Ammon's horn (tissue), 1 donor: ENCODE data around the gene IQGAP1.
A peak's percentile ranks its signal among the peaks of the same experiment; 100 is the strongest.

Source experiments
- DNase-seq: peaks from one replicate; pipeline ENCODE4 v3.0.0-alpha.2; 2016; ENCODE audit warnings: low spot score

IQGAP1 gene

GRCh38 chr15:90442423-90442822, 54.4 kb downstream of the IQGAP1 start:
- no peak for DNase-seq

DNA sequence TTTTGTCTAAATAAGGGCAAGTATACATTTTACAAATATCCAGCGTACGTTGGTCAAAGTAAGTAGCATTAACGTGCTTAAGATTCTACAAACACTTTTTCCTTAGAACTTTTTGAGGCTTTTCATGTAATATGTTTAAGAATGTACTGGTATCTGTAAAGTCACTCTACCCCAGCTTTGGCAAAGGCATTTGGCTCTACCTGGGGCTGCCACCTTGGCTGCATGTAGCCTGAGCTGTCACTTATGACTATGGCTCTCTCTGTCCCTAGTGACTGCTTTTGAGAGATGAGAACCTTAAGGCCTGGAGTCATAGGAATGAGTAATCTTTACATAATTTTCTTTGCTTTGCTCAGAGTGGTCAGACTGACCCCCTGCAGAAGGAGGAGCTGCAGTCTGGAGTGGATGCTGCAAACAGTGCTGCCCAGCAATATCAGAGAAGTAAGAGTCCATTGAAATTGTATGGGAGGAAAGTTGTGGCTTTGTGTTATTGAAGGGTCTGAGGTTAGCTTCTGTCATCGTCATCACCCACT, 61.2 kb downstream of the IQGAP1 start:
- no peak for DNase-seq

DNA sequence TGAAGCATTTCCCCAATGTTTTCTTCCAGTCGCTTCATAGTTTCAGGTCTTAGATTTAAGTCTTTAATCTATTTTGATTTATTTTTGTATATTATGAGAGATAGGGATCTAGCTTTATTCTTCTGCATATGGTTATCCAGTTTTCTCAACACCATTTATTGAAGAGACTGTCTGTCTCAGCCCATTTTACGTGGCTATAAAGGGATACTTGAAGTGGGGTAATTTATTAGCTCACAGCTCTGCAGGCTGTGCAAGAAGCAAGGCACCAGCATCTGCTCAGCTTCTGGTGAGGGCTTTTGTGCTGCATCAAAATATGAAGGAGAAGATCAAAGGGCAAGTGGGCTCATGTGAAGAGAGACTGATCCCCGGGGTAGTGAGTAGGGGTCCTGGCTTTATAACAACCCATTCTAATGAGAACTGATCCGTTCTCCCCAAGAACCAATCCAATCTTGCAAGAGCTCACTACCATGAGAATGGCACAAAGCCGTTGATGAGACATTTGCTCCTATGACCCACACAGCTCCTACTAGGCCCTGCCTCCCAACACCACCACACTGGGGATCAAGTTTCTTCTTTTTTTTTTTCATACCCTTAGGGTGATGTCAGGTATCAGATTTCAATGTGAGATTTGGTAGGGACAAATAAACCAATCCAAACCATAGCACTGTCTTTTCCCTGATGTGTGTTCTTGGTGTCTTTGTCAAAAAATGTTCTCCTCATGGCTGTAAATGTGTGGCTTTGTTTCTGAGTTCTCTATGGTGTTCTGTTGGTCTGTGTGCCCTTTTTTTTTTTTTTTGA, 63.2 kb downstream of the IQGAP1 start:
- no peak for DNase-seq

GRCh38 chr15:90456236-90456635, 68.2 kb downstream of the IQGAP1 start:
- no peak for DNase-seq

DNA sequence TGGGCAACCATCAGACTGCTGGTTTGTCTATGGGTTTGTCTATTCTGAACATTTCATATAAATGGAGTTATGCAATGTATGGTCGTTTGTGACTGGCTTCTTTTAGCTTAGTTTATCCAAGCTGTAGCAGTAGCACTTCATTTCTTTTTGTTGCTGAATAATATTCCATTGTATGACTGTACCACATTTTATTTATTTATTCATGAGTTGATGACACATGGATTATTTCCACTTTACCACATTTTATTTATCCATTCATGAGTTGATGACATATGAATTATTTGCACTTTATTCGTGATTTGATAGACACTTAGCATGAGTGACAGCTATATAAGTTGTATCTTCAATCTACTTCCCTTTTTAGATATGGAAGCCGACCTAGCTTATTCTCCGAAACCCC, 70.0 kb downstream of the IQGAP1 start:
- DNase-seq = no peak

GRCh38 chr15:90459368-90459767, 71.3 kb downstream of the IQGAP1 start:
- DNase-seq = no peak

DNA sequence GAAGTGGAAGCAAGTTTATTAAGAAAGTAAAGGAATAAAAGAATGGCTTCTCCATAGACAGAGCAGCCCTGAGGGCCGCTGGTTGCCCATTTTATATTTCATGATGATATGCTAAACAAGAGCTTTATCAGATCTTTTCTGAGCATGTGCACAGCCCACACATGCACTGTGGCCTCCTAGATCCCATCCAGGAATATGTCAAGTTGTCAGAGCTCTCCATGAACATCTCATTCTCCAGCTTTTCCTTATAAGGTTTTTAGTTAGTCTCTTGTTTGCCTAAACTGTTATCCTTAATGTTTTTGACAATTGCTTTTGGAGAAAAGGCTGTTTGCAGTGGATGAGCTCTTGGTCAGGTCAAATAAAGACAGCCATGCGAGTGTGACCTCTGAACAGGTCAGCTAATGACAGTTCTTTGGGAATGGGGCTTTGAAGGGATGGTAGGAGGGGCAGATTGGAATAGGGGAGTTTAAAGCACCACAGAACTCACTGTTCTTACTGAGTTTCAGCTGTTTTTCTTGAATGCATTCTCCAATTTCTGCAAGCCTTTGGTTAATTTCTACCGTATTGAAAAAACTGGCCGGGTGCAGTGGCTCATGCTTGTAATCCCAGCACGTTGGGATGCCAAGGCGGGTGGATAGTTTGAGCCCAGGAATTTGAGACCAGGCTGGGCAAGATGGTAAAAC, 72.2 kb downstream of the IQGAP1 start:
- DNase-seq = no peak

- DNase-seq = peak; percentile 91
These were observed 75.3 kb downstream of the IQGAP1 start for GRCh38 chr15:90463381-90463780.

DNA sequence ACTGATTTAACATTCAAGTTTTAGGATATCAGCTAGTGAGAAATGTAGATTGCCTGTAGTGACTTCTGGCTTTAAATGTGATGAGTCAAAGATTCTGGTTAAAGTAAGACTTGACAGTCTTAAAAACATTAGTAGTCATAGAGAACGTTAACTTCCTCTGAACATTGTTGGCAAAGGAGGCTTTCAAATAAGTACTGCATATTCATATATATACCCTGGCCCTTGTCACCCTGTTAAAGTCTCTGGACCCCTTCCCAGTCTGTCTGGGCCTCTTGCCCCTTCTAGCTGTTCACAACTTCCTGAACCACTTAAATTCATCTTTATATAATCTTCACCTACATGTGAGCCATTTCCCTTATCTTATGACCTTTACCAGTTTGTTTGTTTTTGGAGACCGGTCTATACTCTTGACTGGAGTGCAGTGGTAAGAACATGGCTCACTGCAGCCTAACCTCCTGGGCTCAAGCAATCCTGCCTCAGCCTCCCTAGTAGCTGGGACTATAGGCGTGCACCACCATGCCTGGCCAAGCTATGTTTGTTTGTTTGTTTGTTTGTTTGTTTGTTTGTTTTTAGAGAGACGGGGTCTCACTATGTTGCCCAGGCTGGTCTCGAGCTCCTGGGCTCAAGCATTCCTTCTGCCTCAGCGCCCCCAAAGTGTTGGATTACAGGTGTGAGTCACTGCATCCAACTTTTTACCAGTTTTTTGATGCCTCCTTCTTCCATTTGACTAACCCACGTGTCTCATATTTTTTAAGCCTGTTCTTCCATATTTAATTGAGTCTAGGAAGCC, 77.3 kb downstream of the IQGAP1 start:
- no peak for DNase-seq

DNA sequence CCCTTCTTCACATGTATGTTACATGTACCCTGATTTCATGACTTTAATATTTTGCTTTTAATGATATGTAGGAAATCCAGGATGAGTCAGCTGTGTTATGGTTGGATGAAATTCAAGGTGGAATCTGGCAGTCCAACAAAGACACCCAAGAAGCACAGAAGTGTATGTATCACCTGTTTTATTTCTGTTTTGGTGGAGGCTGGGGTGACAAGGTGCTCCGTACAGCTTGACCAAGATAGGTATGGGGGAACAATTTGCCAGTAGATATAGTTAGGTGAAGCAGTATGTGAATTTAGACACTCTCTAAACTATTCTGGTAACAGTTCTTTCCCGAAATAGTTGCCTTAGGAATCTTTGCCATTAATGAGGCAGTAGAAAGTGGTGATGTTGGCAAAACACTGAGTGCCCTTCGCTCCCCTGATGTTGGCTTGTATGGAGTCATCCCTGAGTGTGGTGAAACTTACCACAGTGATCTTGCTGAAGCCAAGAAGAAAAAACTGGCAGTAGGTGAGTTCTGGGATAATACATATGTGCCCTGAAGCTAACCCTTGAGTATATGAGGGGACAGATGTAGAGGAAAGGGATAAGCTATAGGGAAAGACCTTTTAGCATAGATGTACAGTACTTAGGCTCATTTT, 78.0 kb downstream of the IQGAP1 start:
- no peak for DNase-seq

- no peak for DNase-seq
These were observed 81.7 kb downstream of the IQGAP1 start for GRCh38 chr15:90469723-90470122.

- no peak for DNase-seq
These were observed 82.4 kb downstream of the IQGAP1 start for GRCh38 chr15:90470453-90470852.

GRCh38 chr15:90471126-90471525, 83.1 kb downstream of the IQGAP1 start:
- no peak for DNase-seq

- peak; percentile 92 for DNase-seq
These were observed 83.7 kb downstream of the IQGAP1 start for GRCh38 chr15:90471769-90472168.

GRCh38 chr15:90478846-90479481, 90.9 kb downstream of the IQGAP1 start:
- no peak for DNase-seq

DNA sequence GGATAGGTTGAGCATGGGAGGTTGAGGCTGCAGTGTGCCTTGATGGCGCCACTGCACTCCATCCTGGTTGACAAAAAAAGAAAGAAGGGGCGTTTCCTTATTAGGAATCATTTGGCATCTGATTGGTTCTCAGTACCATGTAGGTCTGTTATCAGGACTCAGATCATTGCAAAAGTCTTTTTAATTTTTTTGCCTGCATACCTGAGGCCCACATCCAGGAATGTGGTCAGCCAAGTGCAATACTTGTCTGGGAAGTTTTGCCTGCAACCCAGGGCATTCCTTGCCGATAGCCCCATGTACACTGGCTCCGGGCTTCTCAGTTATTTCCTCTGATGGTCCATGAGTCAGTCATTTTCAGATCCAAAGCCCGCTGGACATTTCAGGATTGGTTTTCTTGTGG, 91.6 kb downstream of the IQGAP1 start:
- DNase-seq = no peak

- DNase-seq = no peak
These were observed 93.0 kb downstream of the IQGAP1 start for GRCh38 chr15:90481023-90481422.

DNA sequence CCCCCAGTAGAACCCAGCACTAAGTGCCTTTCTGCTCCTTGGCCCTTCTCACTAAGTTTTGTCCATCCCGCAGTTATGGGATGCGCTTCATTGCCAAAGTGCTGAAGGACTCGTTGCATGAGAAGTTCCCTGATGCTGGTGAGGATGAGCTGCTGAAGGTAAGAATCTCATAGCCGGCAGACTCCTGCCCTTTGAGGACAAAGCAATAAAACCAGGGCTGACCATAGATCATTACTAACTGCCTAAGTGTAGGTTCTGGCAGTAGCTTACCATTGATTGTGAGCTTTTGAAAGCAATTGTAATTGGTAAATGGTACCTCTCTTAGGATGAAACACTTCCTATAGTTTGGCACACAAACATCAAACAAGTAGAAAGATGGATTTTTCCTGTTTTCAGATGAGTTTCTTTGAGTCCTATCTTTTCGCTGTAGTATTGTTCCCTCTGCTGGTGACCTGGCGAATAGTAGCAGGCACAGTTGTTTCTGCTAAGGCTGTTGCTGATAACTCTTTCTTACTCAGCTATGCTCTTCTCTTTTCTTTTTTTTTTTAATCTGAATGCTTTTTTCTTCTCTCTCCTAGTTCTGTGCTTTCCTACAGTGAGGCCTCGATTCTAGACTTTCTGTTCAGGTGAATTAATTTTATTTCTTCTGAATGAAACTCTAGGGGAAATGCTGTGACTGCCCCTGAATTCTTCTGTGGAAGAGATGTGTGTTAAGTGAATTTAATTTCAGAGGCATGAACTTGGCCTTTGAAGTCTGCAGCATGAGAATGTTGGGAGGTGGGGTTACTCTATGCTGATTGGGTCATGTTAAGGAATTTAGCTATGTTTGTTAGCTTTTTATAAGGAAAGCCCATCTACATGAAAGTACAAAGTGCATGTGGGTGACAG, 94.3 kb downstream of the IQGAP1 start:
- peak; percentile 84 for DNase-seq

DNA sequence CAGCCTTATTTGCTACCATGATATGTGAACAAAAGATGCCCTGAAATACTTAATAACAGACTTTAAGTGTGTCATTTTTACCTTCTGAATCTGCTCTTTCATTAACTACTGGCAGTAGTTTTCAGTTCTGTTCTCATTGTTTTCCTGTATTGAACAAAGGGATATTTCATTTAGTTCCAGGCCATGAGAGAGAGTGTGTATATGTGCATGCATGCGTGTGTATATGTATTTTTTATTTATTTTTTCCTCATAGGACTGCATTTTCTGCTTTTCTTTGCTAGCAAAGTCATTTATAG, 94.9 kb downstream of the IQGAP1 start:
- DNase-seq = no peak

DNA sequence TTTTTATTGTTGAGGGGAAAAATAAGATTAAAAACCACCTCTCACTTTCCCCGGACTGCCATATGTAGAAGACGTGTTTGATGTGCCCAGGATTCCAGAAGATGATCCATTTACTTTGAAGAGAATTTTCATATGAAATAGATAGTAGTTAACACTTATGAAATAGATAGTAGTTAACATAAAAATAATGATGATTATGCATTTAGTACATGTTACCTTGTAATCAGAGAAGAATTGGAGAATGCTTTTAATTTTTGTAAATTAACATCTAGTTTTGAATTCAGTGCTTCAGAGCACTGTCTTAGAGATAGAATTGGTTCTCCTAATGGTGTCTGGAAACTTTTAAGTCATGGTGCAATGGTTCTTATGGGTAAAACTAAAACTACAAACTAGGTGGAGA, 95.6 kb downstream of the IQGAP1 start:
- DNase-seq = no peak

- DNase-seq = no peak
These were observed 99.1 kb downstream of the IQGAP1 start for GRCh38 chr15:90487186-90487585.
